ENCODE measurements around the gene SELENOT.

GRCh38 chr3:150581174-150581573, 21.9 kb upstream of the SELENOT start:
- TF ChIP-seq, protein P1, sequence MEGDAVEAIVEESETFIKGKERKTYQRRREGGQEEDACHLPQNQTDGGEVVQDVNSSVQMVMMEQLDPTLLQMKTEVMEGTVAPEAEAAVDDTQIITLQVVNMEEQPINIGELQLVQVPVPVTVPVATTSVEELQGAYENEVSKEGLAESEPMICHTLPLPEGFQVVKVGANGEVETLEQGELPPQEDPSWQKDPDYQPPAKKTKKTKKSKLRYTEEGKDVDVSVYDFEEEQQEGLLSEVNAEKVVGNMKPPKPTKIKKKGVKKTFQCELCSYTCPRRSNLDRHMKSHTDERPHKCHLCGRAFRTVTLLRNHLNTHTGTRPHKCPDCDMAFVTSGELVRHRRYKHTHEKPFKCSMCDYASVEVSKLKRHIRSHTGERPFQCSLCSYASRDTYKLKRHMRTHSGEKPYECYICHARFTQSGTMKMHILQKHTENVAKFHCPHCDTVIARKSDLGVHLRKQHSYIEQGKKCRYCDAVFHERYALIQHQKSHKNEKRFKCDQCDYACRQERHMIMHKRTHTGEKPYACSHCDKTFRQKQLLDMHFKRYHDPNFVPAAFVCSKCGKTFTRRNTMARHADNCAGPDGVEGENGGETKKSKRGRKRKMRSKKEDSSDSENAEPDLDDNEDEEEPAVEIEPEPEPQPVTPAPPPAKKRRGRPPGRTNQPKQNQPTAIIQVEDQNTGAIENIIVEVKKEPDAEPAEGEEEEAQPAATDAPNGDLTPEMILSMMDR (conservative IDR thresholded peaks at IDR 0.05 in 1 of 2, IDR thresholded peaks at IDR 0.05 in 1 of 2; ENCODE audit: extremely low read depth in 1 of 2, insufficient read depth in 1 of 2, low read depth in 1 of 2, low read length in 2 of 2) = no peak
- TF ChIP-seq EZH2 (IDR thresholded peaks at IDR 0.05; ENCODE audit: borderline replicate concordance, low read length) = no peak

Measured in mammary epithelial cell (primary cell).